ENCODE data around the gene CYFIP1. TPM values are rescaled to one million over a fixed set of nuclear protein-coding genes. Genes with fewer than 3 reads are reported as not detected.

The CYFIP1 gene
- total RNA-seq, 6 experiments from 2014 or later = 122 to 142 (median 131) TPM

- H3K27me3 Mint-ChIP-seq (ENCODE audit: insufficient read depth) = no peaks in the 10 kb centered on the region
- 0 out of 2 replicates have a peak, but pooled peaks cover 11% of the 10 kb centered on the region for H3K4me1 Mint-ChIP-seq (ENCODE audit: low read depth)
- no peak for TF ChIP-seq CTCF (IDR thresholded peaks at IDR 0.05)
- no peak overlapping the region for H3K4me3 Mint-ChIP-seq
- no peak overlapping the region for H3K27ac Mint-ChIP-seq
- H3K9me3 Mint-ChIP-seq = no peaks in the 10 kb centered on the region
- peaks cover 12% of the 10 kb centered on the region for H3K36me3 Mint-ChIP-seq (ENCODE audit: low read depth)
- no peak for DNase-seq
These were observed 48.2 kb downstream of the CYFIP1 start for GRCh38 chr15:22931784-22932536.

GRCh38 chr15:22930782-22931484 is 49.2 kb downstream of the CYFIP1 start:
- Mint-ChIP-seq H3K4me3 (no peak overlapping the region), H3K36me3 (ENCODE audit: low read depth) (peaks cover 13% of the 10 kb centered on the region), H3K4me1 (ENCODE audit: low read depth) (0 out of 2 replicates have a peak, but pooled peaks cover 11% of the 10 kb centered on the region), H3K9me3 (no peaks in the 10 kb centered on the region), H3K27me3 (ENCODE audit: insufficient read depth) (no peaks in the 10 kb centered on the region), H3K27ac (no peak overlapping the region)
- no peak for DNase-seq
- TF ChIP-seq CTCF (IDR thresholded peaks at IDR 0.05) = no peak

GRCh38 chr15:22927761-22928160 is 52.4 kb downstream of the CYFIP1 start:
- Mint-ChIP-seq H3K4me1 (ENCODE audit: low read depth) (0 out of 2 replicates have a peak, but pooled peaks cover 5% of the 10 kb centered on the region), H3K36me3 (ENCODE audit: low read depth) (peaks cover 17% of the 10 kb centered on the region), H3K27ac (no peak overlapping the region), H3K9me3 (no peaks in the 10 kb centered on the region), H3K4me3 (no peak overlapping the region), H3K27me3 (ENCODE audit: insufficient read depth) (no peaks in the 10 kb centered on the region)
- TF ChIP-seq CTCF (IDR thresholded peaks at IDR 0.05) = no peak
- no peak for DNase-seq

GRCh38 chr15:22925875-22926274 is 54.3 kb downstream of the CYFIP1 start:
- Mint-ChIP-seq H3K36me3 (ENCODE audit: low read depth) (peaks cover 19% of the 10 kb centered on the region), H3K27me3 (ENCODE audit: insufficient read depth) (no peaks in the 10 kb centered on the region), H3K4me3 (no peak overlapping the region), H3K9me3 (no peaks in the 10 kb centered on the region), H3K27ac (no peak overlapping the region), H3K4me1 (ENCODE audit: low read depth) (0 out of 2 replicates have a peak, but pooled peaks cover 1% of the 10 kb centered on the region)
- no peak for TF ChIP-seq CTCF (IDR thresholded peaks at IDR 0.05)
- DNase-seq = no peak

- Mint-ChIP-seq H3K4me3 (no peak overlapping the region), H3K27me3 (ENCODE audit: insufficient read depth) (peaks cover 1% of the 10 kb centered on the region; the same call in 1 of the 2 replicates), H3K9me3 (no peaks in the 10 kb centered on the region), H3K36me3 (ENCODE audit: low read depth) (peaks cover 53% of the 10 kb centered on the region), H3K4me1 (ENCODE audit: low read depth) (peaks cover 9% of the 10 kb centered on the region; the same call in 1 of the 2 replicates), H3K27ac (no peak overlapping the region)
- TF ChIP-seq CTCF (IDR thresholded peaks at IDR 0.05) = no peak
- no peak for DNase-seq
These were observed 58.2 kb downstream of the CYFIP1 start for GRCh38 chr15:22922003-22922402.
